ENCODE results near the gene CWC15. TPM values are rescaled to one million over a fixed set of nuclear protein-coding genes. Genes with fewer than 3 reads are reported as not detected.
A peak's percentile ranks its signal among the peaks of the same experiment; 100 is the strongest.

Gene CWC15
- total and polyA plus RNA-seq, 2 donors (not counting 3 experiments of a cell fraction or from before 2014, with no cell fraction given), result 16.9 to 72.0 TPM

DNA sequence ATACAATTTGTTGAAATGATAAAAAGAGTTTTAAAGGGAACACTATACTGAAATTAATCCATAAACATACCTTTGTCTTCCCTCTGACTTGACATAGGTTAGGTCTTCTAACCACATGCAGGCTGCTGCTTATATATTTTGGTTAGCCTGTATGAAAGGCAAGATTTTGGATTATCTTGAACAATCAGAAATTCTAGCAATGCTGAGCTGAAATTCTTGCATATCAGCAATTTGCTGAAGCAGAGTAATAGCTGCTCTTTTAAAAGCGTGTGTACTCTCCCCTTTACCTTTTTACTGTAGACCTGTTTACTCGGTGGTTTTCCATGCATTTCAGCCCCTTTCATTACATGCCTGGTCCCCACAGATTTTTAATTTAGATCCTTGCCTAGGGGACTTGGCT, 34.0 kb downstream of the CWC15 start:
- H3K4me3 ChIP-seq (replicated peaks in 1 of 3; ENCODE audit: insufficient read depth in 1 of 3, low read depth in 1 of 3, low read length in 3 of 3), result no peak overlapping the region
- ChIA-PET POLR2A (no interaction called here), CTCF (no interaction called here)

More for the DNA sequence above, 34.0 kb downstream of the CWC15 start:
- intact Hi-C loops (cut with micrococcal nuclease), result loop anchor here (10.0 kb wide), 1 partner anchor 805 kb away; no protein-coding TSS in a partner anchor
- DNase-seq (ENCODE audit: low read depth, low spot score) (no peak), FAIRE-seq (peak; percentile 12)
- Histone ChIP-seq H3K36me3 (ENCODE audit: control insufficient read depth in 2 of 2, extremely low read depth in 1 of 2, insufficient read depth in 2 of 2, low read length in 2 of 2) (no peaks in the 10 kb centered on the region), H3K4me2 (ENCODE audit: insufficient read depth, low read length) (no peak overlapping the region), H4K20me1 (replicated peaks; ENCODE audit: control insufficient read depth, extremely low read depth, insufficient read depth, low read length) (no peaks in the 10 kb centered on the region), H3K79me2 (ENCODE audit: control insufficient read depth, insufficient read depth, low read length) (no peaks in the 10 kb centered on the region), H3K27ac (ENCODE audit: insufficient read depth, low read depth, low read length) (no peak overlapping the region), H2AFZ (ENCODE audit: low read depth, low read length) (no peak overlapping the region), H3K4me1 (ENCODE audit: control insufficient read depth, extremely low read depth, insufficient read depth, low read length) (peaks cover 31% of the 10 kb centered on the region), H3K9me3 (replicated peaks; ENCODE audit: control insufficient read depth, insufficient read depth, low read length) (no peaks in the 10 kb centered on the region), H3K9me1 (replicated peaks; ENCODE audit: control insufficient read depth, extremely low read depth, insufficient read depth, low read length) (no peaks in the 10 kb centered on the region), H3K9ac (replicated peaks; ENCODE audit: extremely low read depth, insufficient read depth, low read length) (no peak overlapping the region), H3K27me3 (ENCODE audit: control insufficient read depth in 2 of 2, insufficient read depth in 2 of 2, low read length in 2 of 2) (no peaks in the 10 kb centered on the region)
- TF ChIP-seq, protein P1, sequence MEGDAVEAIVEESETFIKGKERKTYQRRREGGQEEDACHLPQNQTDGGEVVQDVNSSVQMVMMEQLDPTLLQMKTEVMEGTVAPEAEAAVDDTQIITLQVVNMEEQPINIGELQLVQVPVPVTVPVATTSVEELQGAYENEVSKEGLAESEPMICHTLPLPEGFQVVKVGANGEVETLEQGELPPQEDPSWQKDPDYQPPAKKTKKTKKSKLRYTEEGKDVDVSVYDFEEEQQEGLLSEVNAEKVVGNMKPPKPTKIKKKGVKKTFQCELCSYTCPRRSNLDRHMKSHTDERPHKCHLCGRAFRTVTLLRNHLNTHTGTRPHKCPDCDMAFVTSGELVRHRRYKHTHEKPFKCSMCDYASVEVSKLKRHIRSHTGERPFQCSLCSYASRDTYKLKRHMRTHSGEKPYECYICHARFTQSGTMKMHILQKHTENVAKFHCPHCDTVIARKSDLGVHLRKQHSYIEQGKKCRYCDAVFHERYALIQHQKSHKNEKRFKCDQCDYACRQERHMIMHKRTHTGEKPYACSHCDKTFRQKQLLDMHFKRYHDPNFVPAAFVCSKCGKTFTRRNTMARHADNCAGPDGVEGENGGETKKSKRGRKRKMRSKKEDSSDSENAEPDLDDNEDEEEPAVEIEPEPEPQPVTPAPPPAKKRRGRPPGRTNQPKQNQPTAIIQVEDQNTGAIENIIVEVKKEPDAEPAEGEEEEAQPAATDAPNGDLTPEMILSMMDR (IDR thresholded peaks at IDR 0.05; ENCODE audit: extremely low read depth in 1 of 2, insufficient read depth in 1 of 2, low read depth in 1 of 2, low read length in 2 of 2), result no peak
- TF ChIP-seq GATA2 (IDR thresholded peaks at IDR 0.05; ENCODE audit: insufficient read depth, insufficient read length, low read depth, low read length), result no peak
- dilution Hi-C loops (cut with MboI; ENCODE audit: extremely low pct_ligation_motif_present, low sequenced_read_pairs), result no loop called here
- BruUV-seq (replicated peaks), result no TSS peak

Data from endothelial cell of umbilical vein (primary cell).